ENCODE measurements around the gene AHR. TPM values are rescaled to one million over a fixed set of nuclear protein-coding genes. Genes with fewer than 3 reads are reported as not detected.

The AHR gene
- total and polyA plus RNA-seq, 2 donors (not counting 3 experiments of a cell fraction or from before 2014, with no cell fraction given), result 4.8 to 31.8 TPM

- no peak for FAIRE-seq
- dilution Hi-C loops (cut with MboI; ENCODE audit: extremely low pct_ligation_motif_present, low sequenced_read_pairs), result no loop called here
Observed at GRCh38 chr7:17329440-17329839, 31.0 kb downstream of the AHR start.

More at GRCh38 chr7:17329440-17329839, 31.0 kb downstream of the AHR start:
- H3K4me3 ChIP-seq (replicated peaks in 1 of 3; ENCODE audit: insufficient read depth in 1 of 3, low read depth in 1 of 3, low read length in 3 of 3), result no peak overlapping the region
- H2AFZ ChIP-seq (ENCODE audit: low read depth, low read length), result no peak overlapping the region
- ChIA-PET POLR2A (no interaction called here), CTCF (interaction anchor here (2.2 to 2.8 kb wide), 3 partner anchors 15 to 202 kb away, joined by 5 to 11 read pairs (median 8); no protein-coding TSS in a partner anchor)
- no peaks in the 10 kb centered on the region for H3K27me3 ChIP-seq (ENCODE audit: control insufficient read depth in 2 of 2, insufficient read depth in 2 of 2, low read length in 2 of 2)
- H3K9ac ChIP-seq (replicated peaks; ENCODE audit: extremely low read depth, insufficient read depth, low read length), result no peak overlapping the region
- H3K79me2 ChIP-seq (ENCODE audit: control insufficient read depth, insufficient read depth, low read length), result no peaks in the 10 kb centered on the region
- H3K36me3 ChIP-seq (ENCODE audit: control insufficient read depth in 2 of 2, extremely low read depth in 1 of 2, insufficient read depth in 2 of 2, low read length in 2 of 2), result peaks cover 2% of the 10 kb centered on the region in 2 experiments
- H3K27ac ChIP-seq (ENCODE audit: insufficient read depth, low read depth, low read length), result no peak overlapping the region
- no peak for DNase-seq (ENCODE audit: low read depth, low spot score)
- TF ChIP-seq CTCF (IDR thresholded peaks at IDR 0.05; ENCODE audit: extremely low read depth in 1 of 2, insufficient read depth in 1 of 2, low read depth in 1 of 2, low read length in 2 of 2) (no peak), POLR2A (IDR thresholded peaks at IDR 0.05; ENCODE audit: low read depth, low read length) (no peak), JUN (IDR thresholded peaks at IDR 0.05; ENCODE audit: borderline replicate concordance, insufficient read depth, insufficient read length, low read depth) (no peak), MYC (IDR thresholded peaks at IDR 0.05; ENCODE audit: low read depth, low read length) (no peak), GATA2 (IDR thresholded peaks at IDR 0.05; ENCODE audit: insufficient read depth, insufficient read length, low read depth, low read length) (no peak), FOS (IDR thresholded peaks at IDR 0.05; ENCODE audit: borderline replicate concordance, insufficient read depth, low read length) (no peak), EZH2 (IDR thresholded peaks at IDR 0.05; ENCODE audit: borderline replicate concordance, low read depth, low read length, severe bottlenecking) (no peak), POLR2AphosphoS5 (IDR thresholded peaks at IDR 0.05; ENCODE audit: insufficient read depth, low read depth, low read length) (no peak)
- TF ChIP-seq, protein P1, sequence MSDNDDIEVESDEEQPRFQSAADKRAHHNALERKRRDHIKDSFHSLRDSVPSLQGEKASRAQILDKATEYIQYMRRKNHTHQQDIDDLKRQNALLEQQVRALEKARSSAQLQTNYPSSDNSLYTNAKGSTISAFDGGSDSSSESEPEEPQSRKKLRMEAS (IDR thresholded peaks at IDR 0.05; ENCODE audit: insufficient read depth, insufficient read length), result no peak
- no TSS peak for BruUV-seq (replicated peaks)
- H3K9me1 ChIP-seq (replicated peaks; ENCODE audit: control insufficient read depth, extremely low read depth, insufficient read depth, low read length), result no peaks in the 10 kb centered on the region
- no peaks in the 10 kb centered on the region for H3K9me3 ChIP-seq (replicated peaks; ENCODE audit: control insufficient read depth, insufficient read depth, low read length)
- no peaks in the 10 kb centered on the region for H4K20me1 ChIP-seq (replicated peaks; ENCODE audit: control insufficient read depth, extremely low read depth, insufficient read depth, low read length)
- H3K4me2 ChIP-seq (ENCODE audit: insufficient read depth, low read length), result no peak overlapping the region
- intact Hi-C loops (cut with micrococcal nuclease), result no loop called here
- no peaks in the 10 kb centered on the region for H3K4me1 ChIP-seq (ENCODE audit: control insufficient read depth, extremely low read depth, insufficient read depth, low read length)

All from endothelial cell of umbilical vein (primary cell).